ENCODE data around the gene TOR1AIP1. TPM values are rescaled to one million over a fixed set of nuclear protein-coding genes. Genes with fewer than 3 reads are reported as not detected.

Gene TOR1AIP1
- total RNA-seq, 1 donor: 78.2 TPM

DNA sequence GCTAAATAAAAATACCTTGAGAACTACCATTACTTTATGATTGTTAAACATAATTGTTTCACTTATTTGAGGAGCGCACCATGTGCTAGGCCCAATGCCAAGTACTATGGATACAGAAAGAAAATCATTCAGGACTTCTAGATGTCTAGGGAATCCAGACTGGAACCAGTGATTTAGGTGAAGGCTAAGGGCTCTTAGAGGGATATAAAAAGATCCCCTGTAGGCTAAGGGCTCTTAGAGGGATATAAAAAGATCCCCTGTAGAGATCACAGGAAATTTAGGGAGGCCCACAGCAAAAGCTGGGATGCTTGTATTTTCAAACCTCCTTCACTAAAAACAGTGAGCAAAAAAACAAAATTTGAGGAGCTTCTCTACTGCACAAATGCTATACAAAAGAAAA is 11.2 kb upstream of the TOR1AIP1 start:
- TF ChIP-seq, protein P1, sequence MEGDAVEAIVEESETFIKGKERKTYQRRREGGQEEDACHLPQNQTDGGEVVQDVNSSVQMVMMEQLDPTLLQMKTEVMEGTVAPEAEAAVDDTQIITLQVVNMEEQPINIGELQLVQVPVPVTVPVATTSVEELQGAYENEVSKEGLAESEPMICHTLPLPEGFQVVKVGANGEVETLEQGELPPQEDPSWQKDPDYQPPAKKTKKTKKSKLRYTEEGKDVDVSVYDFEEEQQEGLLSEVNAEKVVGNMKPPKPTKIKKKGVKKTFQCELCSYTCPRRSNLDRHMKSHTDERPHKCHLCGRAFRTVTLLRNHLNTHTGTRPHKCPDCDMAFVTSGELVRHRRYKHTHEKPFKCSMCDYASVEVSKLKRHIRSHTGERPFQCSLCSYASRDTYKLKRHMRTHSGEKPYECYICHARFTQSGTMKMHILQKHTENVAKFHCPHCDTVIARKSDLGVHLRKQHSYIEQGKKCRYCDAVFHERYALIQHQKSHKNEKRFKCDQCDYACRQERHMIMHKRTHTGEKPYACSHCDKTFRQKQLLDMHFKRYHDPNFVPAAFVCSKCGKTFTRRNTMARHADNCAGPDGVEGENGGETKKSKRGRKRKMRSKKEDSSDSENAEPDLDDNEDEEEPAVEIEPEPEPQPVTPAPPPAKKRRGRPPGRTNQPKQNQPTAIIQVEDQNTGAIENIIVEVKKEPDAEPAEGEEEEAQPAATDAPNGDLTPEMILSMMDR (IDR thresholded peaks at IDR 0.05; ENCODE audit: extremely low read depth, low read depth, low read length): no peak
- Histone ChIP-seq H3K4me1 (ENCODE audit: insufficient read depth, low read length) (peaks cover 7% of the 10 kb centered on the region), H3K4me3 (ENCODE audit: insufficient read depth, low read length) (no peak overlapping the region), H3K79me2 (ENCODE audit: insufficient read depth, low read length) (peaks cover 89% of the 10 kb centered on the region), H2AFZ (ENCODE audit: low read length) (no peak overlapping the region), H3K4me2 (ENCODE audit: insufficient read depth, low read length) (no peak overlapping the region), H3K9me3 (ENCODE audit: low read depth, low read length) (no peaks in the 10 kb centered on the region), H3K27ac (ENCODE audit: low read depth, low read length) (no peak overlapping the region), H4K20me1 (ENCODE audit: insufficient read depth, low read length) (peaks cover 67% of the 10 kb centered on the region), H3K36me3 (ENCODE audit: insufficient read depth, low read length) (peaks cover 31% of the 10 kb centered on the region), H3K27me3 (ENCODE audit: insufficient read depth, low read length) (no peaks in the 10 kb centered on the region)
- no peak for DNase-seq (ENCODE audit: insufficient read length, low spot score, missing footprints)

DNA sequence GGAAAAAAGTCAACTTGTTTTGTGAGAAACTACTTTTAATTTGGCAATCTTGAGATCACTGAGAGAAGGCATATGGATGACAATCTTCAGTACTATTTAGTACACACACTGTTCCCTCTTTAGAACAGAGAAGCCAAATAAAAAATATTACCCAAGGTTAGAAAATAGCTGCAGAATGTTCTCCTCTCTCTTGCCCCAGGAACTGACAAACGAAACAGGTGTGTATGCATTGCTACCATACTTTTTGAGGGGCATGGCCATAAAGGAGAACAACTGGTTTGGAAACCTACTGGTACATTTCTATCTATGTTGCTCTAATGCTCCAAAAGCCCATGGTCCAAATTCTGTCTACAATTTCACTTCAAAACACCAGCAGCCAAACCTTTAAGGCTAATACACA is 10.1 kb upstream of the TOR1AIP1 start:
- H3K36me3 ChIP-seq (ENCODE audit: insufficient read depth, low read length): peaks cover 21% of the 10 kb centered on the region
- no peak overlapping the region for H3K27ac ChIP-seq (ENCODE audit: low read depth, low read length)
- no peak overlapping the region for H2AFZ ChIP-seq (ENCODE audit: low read length)
- peaks cover 90% of the 10 kb centered on the region for H3K79me2 ChIP-seq (ENCODE audit: insufficient read depth, low read length)
- no peaks in the 10 kb centered on the region for H3K27me3 ChIP-seq (ENCODE audit: insufficient read depth, low read length)
- H3K4me1 ChIP-seq (ENCODE audit: insufficient read depth, low read length): peaks cover 13% of the 10 kb centered on the region
- no peak overlapping the region for H3K4me2 ChIP-seq (ENCODE audit: insufficient read depth, low read length)
- H3K9me3 ChIP-seq (ENCODE audit: low read depth, low read length): no peaks in the 10 kb centered on the region
- H3K4me3 ChIP-seq (ENCODE audit: insufficient read depth, low read length): no peak overlapping the region
- peaks cover 66% of the 10 kb centered on the region for H4K20me1 ChIP-seq (ENCODE audit: insufficient read depth, low read length)
- DNase-seq (ENCODE audit: insufficient read length, low spot score, missing footprints): no peak
- TF ChIP-seq, protein P1 (IDR thresholded peaks at IDR 0.05; ENCODE audit: extremely low read depth, low read depth, low read length): no peak

DNA sequence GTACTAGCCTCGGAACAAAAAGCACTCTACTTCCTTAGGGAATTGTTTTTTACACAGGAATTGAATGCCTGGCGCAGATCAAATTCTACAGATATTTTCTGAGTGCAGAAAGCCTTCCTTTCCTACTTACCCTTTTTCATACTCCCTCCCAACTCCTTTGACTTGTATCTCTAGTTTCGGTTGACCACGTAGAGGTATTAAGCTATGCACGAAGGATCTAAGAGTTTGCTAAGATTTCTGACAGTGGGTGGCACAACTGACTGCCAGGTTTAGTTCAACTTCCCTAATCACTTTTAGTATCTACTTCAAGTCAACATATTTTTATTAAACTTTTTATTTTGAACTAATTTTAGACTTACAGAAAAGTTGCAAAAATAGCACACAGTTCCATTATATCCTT is 9.5 kb upstream of the TOR1AIP1 start:
- peaks cover 90% of the 10 kb centered on the region for H3K79me2 ChIP-seq (ENCODE audit: insufficient read depth, low read length)
- H3K27ac ChIP-seq (ENCODE audit: low read depth, low read length): no peak overlapping the region
- H2AFZ ChIP-seq (ENCODE audit: low read length): no peak overlapping the region
- H3K4me2 ChIP-seq (ENCODE audit: insufficient read depth, low read length): no peak overlapping the region
- TF ChIP-seq, protein P1 (IDR thresholded peaks at IDR 0.05; ENCODE audit: extremely low read depth, low read depth, low read length): no peak
- no peaks in the 10 kb centered on the region for H3K9me3 ChIP-seq (ENCODE audit: low read depth, low read length)
- H3K27me3 ChIP-seq (ENCODE audit: insufficient read depth, low read length): no peaks in the 10 kb centered on the region
- no peak overlapping the region for H3K4me3 ChIP-seq (ENCODE audit: insufficient read depth, low read length)
- peaks cover 65% of the 10 kb centered on the region for H4K20me1 ChIP-seq (ENCODE audit: insufficient read depth, low read length)
- DNase-seq (ENCODE audit: insufficient read length, low spot score, missing footprints): no peak
- H3K36me3 ChIP-seq (ENCODE audit: insufficient read depth, low read length): peaks cover 21% of the 10 kb centered on the region
- H3K4me1 ChIP-seq (ENCODE audit: insufficient read depth, low read length): peaks cover 13% of the 10 kb centered on the region

DNA sequence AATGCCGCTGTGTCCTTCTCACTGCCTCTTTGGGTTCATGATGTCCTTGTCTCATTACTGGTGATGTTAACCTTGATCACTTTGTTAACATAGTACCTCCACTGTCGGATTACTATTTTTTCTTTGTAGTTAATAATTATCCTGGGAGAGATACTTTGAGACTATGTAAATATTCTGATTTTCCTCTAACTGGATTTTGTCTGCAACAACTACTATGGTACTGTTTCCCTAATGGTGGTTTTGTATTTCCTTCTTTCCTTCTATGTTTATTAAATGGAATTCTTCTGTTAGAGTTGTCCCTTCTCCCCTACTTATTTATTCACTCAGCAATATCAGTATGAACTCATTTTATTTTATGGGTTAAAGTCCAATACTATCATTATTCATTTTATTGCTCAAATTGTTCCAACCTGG is 8.6 kb upstream of the TOR1AIP1 start:
- H3K27ac ChIP-seq (ENCODE audit: low read depth, low read length): no peak overlapping the region
- peaks cover 60% of the 10 kb centered on the region for H4K20me1 ChIP-seq (ENCODE audit: insufficient read depth, low read length)
- TF ChIP-seq, protein P1 (IDR thresholded peaks at IDR 0.05; ENCODE audit: extremely low read depth, low read depth, low read length): no peak
- H3K36me3 ChIP-seq (ENCODE audit: insufficient read depth, low read length): peaks cover 21% of the 10 kb centered on the region
- no peak overlapping the region for H3K4me3 ChIP-seq (ENCODE audit: insufficient read depth, low read length)
- no peaks in the 10 kb centered on the region for H3K9me3 ChIP-seq (ENCODE audit: low read depth, low read length)
- no peak for DNase-seq (ENCODE audit: insufficient read length, low spot score, missing footprints)
- no peak overlapping the region for H3K4me2 ChIP-seq (ENCODE audit: insufficient read depth, low read length)
- H3K27me3 ChIP-seq (ENCODE audit: insufficient read depth, low read length): no peaks in the 10 kb centered on the region
- H3K79me2 ChIP-seq (ENCODE audit: insufficient read depth, low read length): peaks cover 88% of the 10 kb centered on the region
- no peak overlapping the region for H2AFZ ChIP-seq (ENCODE audit: low read length)
- peaks cover 12% of the 10 kb centered on the region for H3K4me1 ChIP-seq (ENCODE audit: insufficient read depth, low read length)
